ENCODE data around the gene DISP3.

The DISP3 gene

DNA sequence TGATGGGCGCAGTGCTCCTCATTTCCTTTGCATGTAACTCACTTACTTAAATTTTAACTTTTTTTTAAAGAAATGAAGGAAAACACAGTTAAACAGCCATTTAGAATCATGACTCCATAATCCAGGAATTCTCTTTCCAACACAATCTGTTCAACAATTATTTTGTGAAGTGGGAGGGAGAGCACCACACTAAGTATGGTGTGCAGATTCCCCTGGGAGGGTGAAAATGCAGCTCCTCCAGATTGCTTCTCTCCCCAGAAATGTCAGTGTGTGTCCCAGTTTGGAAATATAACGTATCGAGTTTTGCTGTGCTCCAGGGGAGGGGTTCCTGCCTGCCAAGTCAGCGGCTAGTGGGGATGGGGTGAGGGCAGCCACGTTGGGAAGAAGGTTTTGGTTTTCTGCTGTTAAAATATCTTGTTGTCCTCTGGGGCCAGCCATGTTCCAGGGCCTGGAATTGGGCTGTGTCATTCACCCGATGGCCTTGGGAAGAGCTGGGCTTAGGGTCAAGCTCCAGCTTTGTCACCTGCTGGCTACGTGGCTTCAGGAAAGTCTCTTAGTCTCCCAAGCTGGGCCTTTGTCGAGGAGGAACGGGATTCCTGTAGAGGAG, 17.3 kb upstream of the DISP3 start:
- DNase-seq (ENCODE audit: extremely low read depth in 1 of 2, low read depth in 1 of 2), result no peak

DNA sequence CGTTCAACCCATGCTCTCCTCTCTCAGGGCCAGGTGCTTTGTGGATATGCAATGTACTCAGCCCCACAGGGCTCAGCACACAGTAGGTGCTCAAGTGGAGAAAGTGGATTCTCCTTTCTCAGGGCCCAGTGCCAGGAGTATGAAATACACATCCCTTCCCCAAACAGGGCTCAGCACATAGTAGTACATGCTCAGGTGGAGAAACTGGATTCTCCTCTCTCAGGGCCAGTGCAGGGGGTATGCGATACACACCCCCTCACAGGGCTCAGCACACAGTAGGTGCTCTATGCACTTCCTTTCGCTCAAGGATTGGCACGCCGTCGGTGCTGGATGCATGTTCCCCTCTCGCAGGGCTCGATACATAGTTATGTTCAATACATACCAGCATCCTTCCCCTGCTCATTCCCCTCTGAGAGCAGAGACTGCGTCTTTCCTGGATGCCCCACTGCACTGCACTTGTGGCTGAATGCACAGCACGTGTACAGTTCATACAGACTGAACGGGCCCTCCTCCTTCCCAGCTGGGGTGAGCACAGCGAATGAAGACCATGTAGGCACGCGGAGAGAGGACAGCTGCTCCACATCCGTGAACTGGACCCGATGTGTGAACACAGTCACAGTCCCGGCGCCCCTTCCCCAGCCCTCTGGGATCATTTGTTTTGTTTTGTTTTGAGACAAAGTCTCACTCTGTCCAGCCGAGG, 16.6 kb upstream of the DISP3 start:
- no peak for DNase-seq (ENCODE audit: extremely low read depth in 1 of 2, low read depth in 1 of 2)

DNA sequence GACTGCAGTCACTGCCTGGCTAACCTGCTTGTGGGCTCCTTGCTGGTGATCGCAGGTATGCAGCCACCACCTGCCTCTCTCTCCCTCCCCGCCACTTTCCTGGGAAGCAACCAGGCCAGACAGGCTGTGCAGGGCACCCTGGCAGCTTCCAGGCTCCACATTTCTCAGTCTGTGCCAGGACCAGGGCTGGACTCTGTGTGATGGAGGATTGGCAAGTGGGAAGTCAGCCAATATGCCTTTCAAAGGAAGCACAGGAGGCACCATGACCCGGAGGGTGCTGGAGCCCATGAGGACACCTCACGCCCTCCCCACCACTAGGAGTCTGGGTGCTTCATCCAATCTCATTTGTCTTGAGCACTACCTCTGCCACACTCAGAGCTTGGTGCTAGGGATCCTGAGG, 15.8 kb upstream of the DISP3 start:
- no peak for DNase-seq (ENCODE audit: extremely low read depth in 1 of 2, low read depth in 1 of 2)

DNA sequence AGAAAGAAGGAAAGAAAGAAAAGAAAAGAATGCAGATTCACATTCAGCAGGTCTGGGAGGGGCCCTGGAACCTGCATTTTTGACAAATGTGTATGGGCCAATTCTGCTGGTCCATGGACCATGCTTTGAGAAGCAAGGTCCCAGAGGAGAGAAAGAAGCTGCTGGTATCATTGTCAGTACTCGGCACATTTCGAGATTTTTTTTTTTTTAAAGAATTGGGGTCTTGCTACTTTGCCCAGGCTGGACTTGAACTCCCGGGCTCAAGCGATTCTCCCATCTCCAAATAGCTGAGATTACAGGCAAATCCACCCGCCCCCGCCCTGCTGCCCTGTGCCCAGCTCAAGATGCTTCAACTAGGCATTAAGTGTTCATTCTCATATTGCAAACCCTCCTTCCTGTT, 13.6 kb upstream of the DISP3 start:
- no peak for DNase-seq (ENCODE audit: extremely low read depth in 1 of 2, low read depth in 1 of 2)

DNA sequence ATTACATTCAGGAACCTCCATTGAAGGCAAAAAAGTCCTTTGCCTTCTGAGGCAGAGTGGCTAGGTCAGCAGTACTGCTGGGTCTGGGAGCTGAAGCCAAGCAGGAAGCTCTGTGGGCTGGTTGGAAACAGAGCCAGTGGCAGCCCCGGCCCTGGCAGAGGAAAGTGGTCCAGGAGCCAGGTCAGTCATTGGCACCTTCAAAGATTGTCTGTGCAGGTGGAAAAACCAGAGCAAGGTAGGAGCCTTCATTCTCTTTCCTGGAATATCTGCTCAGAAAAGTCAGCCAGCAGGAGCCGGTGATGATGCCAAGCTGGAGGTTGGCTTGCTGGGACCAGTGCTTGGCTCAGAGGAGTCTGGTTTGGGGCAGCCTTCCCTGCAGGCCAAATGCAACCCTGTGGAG, 12.5 kb upstream of the DISP3 start:
- no peak for DNase-seq (ENCODE audit: extremely low read depth in 1 of 2, low read depth in 1 of 2)

GRCh38 chr1:11468878-11469277, 10.1 kb upstream of the DISP3 start:
- no peak for DNase-seq (ENCODE audit: extremely low read depth in 1 of 2, low read depth in 1 of 2)

- DNase-seq (ENCODE audit: extremely low read depth in 1 of 2, low read depth in 1 of 2), result no peak
Observed at GRCh38 chr1:11470912-11471311, 8.0 kb upstream of the DISP3 start.

DNA sequence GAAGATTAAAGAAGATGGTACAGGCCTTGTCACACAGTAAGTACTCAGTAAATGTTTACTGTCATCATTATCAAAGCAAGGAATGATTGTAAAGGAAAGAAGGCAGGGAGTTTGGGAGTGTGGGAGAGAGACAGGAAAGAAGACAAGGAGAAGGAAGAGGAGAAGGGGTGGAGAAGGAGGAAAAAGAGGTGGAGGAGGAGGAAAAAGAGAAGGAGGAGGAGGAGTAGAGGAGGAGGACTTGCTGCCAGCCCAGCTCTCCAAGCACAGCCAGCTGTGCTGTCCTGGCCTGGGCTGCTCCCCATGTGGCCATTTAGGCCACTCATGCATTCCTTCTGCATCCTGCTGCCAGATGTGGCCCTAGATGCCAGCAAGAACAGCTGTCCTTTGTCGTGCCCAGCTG, 7.5 kb upstream of the DISP3 start:
- no peak for DNase-seq (ENCODE audit: extremely low read depth in 1 of 2, low read depth in 1 of 2)

- DNase-seq (ENCODE audit: extremely low read depth in 1 of 2, low read depth in 1 of 2), result no peak
Observed at GRCh38 chr1:11472284-11472683, 6.7 kb upstream of the DISP3 start.

DNA sequence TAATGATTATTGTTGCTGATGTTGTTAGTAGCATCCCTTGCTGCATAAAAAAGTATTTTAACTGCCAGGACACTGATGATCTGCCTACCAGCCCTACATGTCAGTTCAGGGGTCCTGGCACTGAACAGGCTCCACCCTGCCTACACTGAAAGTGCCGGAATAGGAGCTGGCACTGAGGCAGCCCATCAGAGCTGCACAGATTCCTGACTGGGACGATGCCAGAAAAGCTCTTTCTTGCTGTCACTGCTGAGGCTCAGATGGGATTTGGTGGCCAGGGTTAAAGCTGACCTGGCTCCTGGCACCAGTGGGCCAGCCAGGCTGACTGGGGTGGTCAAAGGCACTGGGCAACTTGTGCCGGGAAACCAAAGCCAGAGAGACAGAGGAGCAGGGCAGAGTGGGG, 6.2 kb upstream of the DISP3 start:
- no peak for DNase-seq (ENCODE audit: extremely low read depth in 1 of 2, low read depth in 1 of 2)

DNA sequence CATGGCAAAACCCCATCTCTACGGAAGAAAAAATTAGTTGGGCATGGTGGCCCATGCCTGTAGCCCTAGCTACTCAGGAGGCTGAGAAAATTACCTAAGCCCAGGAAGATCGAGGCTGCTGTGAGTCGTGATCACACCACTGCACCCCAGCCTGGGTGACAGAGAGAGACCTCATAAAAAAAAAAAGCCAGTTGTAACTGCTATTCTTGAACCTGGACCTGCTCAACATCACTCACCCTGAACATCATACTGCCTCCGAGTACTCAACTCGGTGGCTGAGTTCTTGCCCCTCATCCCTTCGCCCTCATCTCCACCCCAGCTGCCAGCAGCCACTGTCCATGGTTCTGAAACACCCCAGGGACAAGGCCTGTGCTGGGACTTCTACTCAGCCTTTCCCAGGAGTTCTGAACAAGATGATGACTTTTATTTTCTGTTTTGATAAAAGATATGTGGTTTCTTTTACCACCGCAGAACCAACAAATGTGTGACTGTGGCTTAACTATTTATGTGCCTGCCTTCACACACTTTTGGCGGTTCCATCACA, 5.4 kb upstream of the DISP3 start:
- DNase-seq (ENCODE audit: extremely low read depth in 1 of 2, low read depth in 1 of 2), result no peak

GRCh38 chr1:11474826-11475225, 4.1 kb upstream of the DISP3 start:
- no peak for DNase-seq (ENCODE audit: extremely low read depth in 1 of 2, low read depth in 1 of 2)

GRCh38 chr1:11475748-11476147, 3.2 kb upstream of the DISP3 start:
- DNase-seq (ENCODE audit: extremely low read depth in 1 of 2, low read depth in 1 of 2), result no peak

GRCh38 chr1:11479375-11479979, 522 bp downstream of the DISP3 start:
- no peak for DNase-seq (ENCODE audit: extremely low read depth in 1 of 2, low read depth in 1 of 2)

- DNase-seq (ENCODE audit: extremely low read depth in 1 of 2, low read depth in 1 of 2), result no peak
Observed at GRCh38 chr1:11481019-11481418, 2.1 kb downstream of the DISP3 start.

DNA sequence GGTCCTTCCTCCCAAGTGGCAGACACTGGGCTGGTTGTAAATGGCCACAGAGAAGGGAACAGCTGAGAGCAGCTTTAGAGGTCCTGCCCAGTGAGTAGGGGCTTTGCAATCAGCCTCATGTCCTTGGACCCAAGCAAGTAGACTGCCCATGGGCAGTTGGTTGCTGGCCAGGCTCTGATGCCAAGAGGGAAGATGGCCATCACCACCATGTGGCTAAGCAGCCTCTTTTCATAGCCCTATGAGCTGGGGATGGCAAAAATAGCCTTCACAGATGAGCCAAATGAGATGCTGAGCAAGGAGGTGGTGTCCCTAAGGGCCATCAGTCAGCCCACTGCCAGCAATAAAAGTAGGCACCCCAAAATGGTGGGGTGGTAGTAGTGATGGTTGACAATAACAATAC, 3.2 kb downstream of the DISP3 start:
- no peak for DNase-seq (ENCODE audit: extremely low read depth in 1 of 2, low read depth in 1 of 2)

DNA sequence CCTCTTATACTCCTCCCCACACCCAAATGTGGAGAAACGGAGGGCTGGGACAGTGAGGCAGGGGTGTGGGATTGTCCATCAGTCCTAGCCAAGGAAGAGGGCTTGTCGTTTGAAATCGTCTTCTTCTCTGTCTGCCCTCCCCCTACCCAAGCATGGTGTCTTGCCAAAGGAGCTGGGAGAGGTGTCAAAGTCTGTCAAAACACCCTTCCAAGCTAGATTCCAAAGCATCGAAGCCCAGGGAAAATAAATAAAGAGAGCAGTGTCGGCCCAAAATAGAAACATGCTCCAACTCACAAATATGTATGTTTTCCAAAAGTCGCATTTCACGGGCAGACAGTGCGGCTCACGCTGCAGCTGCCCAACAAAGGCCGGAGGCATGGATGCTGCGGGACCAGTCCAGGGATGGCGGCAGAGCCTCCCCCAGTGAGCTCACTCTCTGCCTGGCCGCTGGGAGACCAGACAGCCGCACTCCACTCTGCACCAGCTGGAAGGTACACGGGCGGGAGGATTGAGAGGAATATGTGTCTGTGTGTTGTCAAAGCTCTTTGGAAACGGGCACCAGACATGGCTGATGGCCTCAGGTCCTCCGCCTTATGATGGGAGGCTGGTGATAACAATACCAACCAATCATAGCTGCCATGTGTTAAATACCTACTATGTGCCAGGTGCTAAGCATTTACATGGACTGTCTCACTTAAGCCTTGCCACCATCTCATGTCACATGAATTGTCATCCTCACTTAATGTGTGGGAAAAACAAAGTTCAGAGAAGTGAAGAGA, 3.9 kb downstream of the DISP3 start:
- no peak for DNase-seq (ENCODE audit: extremely low read depth in 1 of 2, low read depth in 1 of 2)

DNA sequence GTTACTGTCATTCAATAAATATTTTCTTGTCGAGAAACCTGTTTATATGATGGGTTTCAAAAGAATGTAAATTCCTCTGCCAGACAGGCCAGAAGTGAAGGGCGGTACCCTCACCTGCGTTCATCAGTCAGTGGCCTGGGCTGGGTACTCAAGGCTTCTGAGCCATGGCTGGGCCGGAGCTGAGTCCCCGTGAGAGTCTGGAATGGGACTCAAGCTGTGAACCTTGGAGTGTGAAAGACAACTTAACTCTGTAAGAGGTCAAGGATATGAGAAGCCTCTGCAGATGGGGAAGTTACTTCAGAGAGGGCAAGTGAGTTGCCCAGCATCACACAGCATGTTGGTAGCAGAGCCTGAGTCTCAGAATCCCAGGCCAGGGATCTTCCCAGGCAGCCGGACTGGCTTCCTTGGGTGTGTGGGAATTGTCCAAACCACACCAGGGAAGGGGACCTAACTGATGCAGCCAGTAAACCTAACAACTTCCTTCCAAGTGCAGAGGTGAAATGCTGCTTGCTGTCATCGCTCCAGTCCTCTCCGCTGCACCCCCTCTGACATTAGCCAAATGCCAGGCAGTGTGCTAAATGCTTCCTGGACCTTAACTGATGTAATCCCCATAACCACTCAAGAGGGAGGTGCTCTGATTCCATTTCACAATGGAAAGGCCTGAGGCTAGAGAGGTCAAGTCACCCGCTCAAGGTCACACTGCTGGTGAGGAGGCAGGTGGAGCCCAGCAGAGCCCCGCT, 4.8 kb downstream of the DISP3 start:
- DNase-seq (ENCODE audit: extremely low read depth in 1 of 2, low read depth in 1 of 2), result no peak

- no peak for DNase-seq (ENCODE audit: extremely low read depth in 1 of 2, low read depth in 1 of 2)
Observed at GRCh38 chr1:11484321-11484655, 5.3 kb downstream of the DISP3 start.

- DNase-seq (ENCODE audit: extremely low read depth in 1 of 2, low read depth in 1 of 2), result no peak
Observed at GRCh38 chr1:11485191-11485590, 6.2 kb downstream of the DISP3 start.

Measured in stimulated activated CD8-positive, alpha-beta memory T cell treated with anti-CD3 and anti-CD28 coated beads, Interleukin-7, amount 100 ng/mL, for 48 hours (primary cell).